Activated CD4-positive, alpha-beta T cell treated with anti-CD3 and anti-CD28 coated beads for 36 hours (primary cell): ENCODE measurements around the gene MAP3K6. TPM values are rescaled to one million over a fixed set of nuclear protein-coding genes. Genes with fewer than 3 reads are reported as not detected.
"Not testable (repeated sequence)": the region's sequence is repeated elsewhere in the genome, so short reads cannot be mapped to it uniquely, and the experiment has no call there.

ENCODE experiments used
- ATAC-seq: fragments of 200-7000 bp; cut with Tn5 transposase; one replicate; pipeline ENCODE4 v1.10.0; 2021; ENCODE audit warnings: mild to moderate bottlenecking, moderate library complexity
- CTCF ChIA-PET: fragments of 350-600 bp; sonication (Branson Sonifier 250); formaldehyde crosslinking; loops from one replicate; lab custom pipeline; 2021; ENCODE audit warnings: antibody characterized with exemption; lab: Charles Lee
- POLR2A ChIA-PET: fragments of 350-600 bp; sonication (Branson Sonifier 250); formaldehyde crosslinking; loops from one replicate; lab custom pipeline; 2021; ENCODE audit warnings: antibody characterized with exemption, inconsistent platforms; lab: Charles Lee
- DNase-seq: peaks from one replicate; pipeline ENCODE4 v3.0.0-alpha.2; 2020
- H3K27ac Mint-ChIP-seq: one replicate; pipeline ENCODE4 v1.8.0; 2021; ENCODE audit warnings: mixed read lengths
- H3K27me3 Mint-ChIP-seq: one replicate; pipeline ENCODE4 v1.8.0; 2021; ENCODE audit warnings: mixed read lengths
- H3K36me3 Mint-ChIP-seq: one replicate; pipeline ENCODE4 v1.8.0; 2021; ENCODE audit warnings: low read depth, mixed read lengths
- H3K4me1 Mint-ChIP-seq: one replicate; pipeline ENCODE4 v1.8.0; 2021; ENCODE audit warnings: mixed read lengths
- H3K4me3 Mint-ChIP-seq: one replicate; pipeline ENCODE4 v1.8.0; 2021; ENCODE audit warnings: mild to moderate bottlenecking, moderate library complexity, mixed read lengths
- H3K9me3 Mint-ChIP-seq: one replicate; pipeline ENCODE4 v1.8.0; 2021; ENCODE audit warnings: low read depth, mixed read lengths
- intact Hi-C, 2 experiments: fragments of 100-400 bp; cut with DNase I in 1 of 2; cut with micrococcal nuclease in 1 of 2; formaldehyde crosslinking; loops; one replicate each; pipeline versions ENCODE4 v1.14.2 to v1.15.1; 2022 to 2024; cut with DNase I, micrococcal nuclease
- total RNA-seq, 2 experiments: library from RNA; stranded (reverse); gene quantifications; one replicate each; pipeline ENCODE4 v1.2.3, GENCODE V29; 2021

Gene MAP3K6
- total RNA-seq, 2 experiments from 2014 or later, result 6.5 to 8.8 TPM

DNA sequence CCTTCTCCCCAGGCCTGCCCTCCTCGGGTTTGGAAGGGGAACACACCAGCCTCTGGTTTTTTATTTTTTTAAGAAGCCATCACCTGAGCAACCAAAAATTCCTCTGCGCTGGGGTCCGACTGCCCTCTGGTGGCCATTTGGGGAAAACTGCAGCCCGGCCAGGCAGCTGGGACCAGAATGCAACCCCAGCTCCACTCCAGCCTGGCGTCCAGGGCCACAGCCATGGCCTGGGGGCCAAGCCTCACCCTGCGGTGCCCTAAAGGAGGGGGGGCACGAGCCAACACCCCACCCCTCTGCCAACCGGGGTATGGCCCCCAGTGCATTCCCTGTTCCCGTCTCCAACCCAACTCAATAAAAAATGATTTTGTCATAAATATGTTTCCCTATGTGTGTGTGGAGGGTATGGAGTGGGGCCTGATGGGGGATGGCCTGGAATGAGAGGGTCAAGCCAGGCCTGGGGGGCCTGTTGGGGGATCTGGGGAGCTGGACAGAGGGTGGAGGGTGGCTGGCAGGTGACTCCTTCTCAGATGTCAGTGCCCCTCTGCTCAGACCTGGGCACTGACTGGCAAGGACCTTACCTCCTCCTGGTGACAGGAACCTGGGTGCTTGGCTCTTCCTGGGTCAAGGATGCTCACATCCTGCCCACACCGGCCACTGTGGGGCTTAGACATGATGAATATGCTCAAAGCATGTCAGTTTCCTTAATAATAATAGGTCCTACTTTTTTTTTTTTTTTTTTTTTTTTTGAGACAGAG is 28.9 kb upstream of the MAP3K6 start:
- H3K27me3 Mint-ChIP-seq, result no peaks in the 10 kb centered on the region
- peak; percentile 42 for ATAC-seq
- H3K4me1 Mint-ChIP-seq, result peaks cover 14% of the 10 kb centered on the region
- ChIA-PET POLR2A (interaction anchor here (1.1 kb wide), 1 partner anchor 185 kb away, joined by 3 read pairs; no protein-coding TSS in a partner anchor), CTCF (interaction anchor here (0.5 to 7.2 kb wide), 45 partner anchors 10 to 350 kb away, joined by 3 to 192 read pairs (median 4); partner anchors contain the start of genes AHDC1, MAP3K6, SYTL1 and WASF2)
- peak; percentile 89 for DNase-seq
- H3K36me3 Mint-ChIP-seq, result no peaks in the 10 kb centered on the region
- H3K9me3 Mint-ChIP-seq, result no peaks in the 10 kb centered on the region
- no peak overlapping the region for H3K27ac Mint-ChIP-seq
- H3K4me3 Mint-ChIP-seq, result no peak overlapping the region
- intact Hi-C loops, result loop anchor here in 1 of 2 experiments (1.0 kb wide), 2 partner anchors 63 to 95 kb away; no protein-coding TSS in a partner anchor

DNA sequence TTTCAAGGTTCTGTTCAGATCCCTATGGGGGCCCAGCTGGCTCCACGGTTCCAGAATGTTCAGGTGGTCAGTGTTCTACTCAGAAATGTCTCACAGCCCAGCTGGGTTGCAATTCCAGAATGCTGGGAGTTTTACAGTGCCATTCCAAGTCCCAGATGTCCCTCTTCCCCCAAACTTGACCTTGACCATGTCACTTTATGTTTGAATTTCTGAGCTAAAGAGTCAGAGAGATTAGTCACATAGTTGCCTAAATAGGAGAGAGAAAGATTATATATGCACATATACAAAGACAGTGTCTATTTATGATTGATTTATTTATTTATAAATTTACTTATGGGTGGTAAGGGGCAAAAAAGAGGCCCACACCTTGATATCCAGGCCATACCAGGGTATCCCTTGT is 28.2 kb upstream of the MAP3K6 start:
- H3K9me3 Mint-ChIP-seq, result no peaks in the 10 kb centered on the region
- no peaks in the 10 kb centered on the region for H3K36me3 Mint-ChIP-seq
- intact Hi-C loops, result loop anchor here in 1 of 2 experiments (1.0 kb wide), 2 partner anchors 63 to 95 kb away; no protein-coding TSS in a partner anchor
- H3K4me3 Mint-ChIP-seq, result no peak overlapping the region
- ChIA-PET POLR2A (interaction anchor here (1.1 kb wide), 1 partner anchor 186 kb away, joined by 3 read pairs; no protein-coding TSS in a partner anchor), CTCF (interaction anchor here (0.6 to 7.2 kb wide), 38 partner anchors 11 to 324 kb away, joined by 3 to 192 read pairs (median 4); partner anchors contain the start of genes MAP3K6, SYTL1 and WASF2)
- DNase-seq (no peak), ATAC-seq (no peak)
- H3K4me1 Mint-ChIP-seq, result peaks cover 14% of the 10 kb centered on the region
- H3K27me3 Mint-ChIP-seq, result no peaks in the 10 kb centered on the region
- H3K27ac Mint-ChIP-seq, result no peak overlapping the region

DNA sequence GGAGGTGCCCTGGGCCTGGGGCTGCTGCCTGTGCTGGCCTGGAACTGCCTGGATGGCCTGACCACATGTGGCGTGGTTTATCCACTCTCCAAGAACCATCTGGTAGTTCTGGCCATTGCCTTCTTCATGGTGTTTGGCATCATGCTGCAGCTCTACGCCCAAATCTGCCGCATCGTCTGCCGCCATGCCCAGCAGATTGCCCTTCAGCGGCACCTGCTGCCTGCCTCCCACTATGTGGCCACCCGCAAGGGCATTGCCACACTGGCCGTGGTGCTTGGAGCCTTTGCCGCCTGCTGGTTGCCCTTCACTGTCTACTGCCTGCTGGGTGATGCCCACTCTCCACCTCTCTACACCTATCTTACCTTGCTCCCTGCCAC is 27.5 kb upstream of the MAP3K6 start:
- peaks cover 14% of the 10 kb centered on the region for H3K4me1 Mint-ChIP-seq
- no peaks in the 10 kb centered on the region for H3K27me3 Mint-ChIP-seq
- CTCF ChIA-PET, result interaction anchor here (0.6 to 7.2 kb wide), 27 partner anchors 11 to 254 kb away, joined by 3 to 192 read pairs (median 4); partner anchors contain the start of genes MAP3K6 and SYTL1
- H3K27ac Mint-ChIP-seq, result no peak overlapping the region
- POLR2A ChIA-PET, result no interaction called here
- H3K4me3 Mint-ChIP-seq, result peak overlapping the region; percentile 70
- DNase-seq, result no peak
- no peaks in the 10 kb centered on the region for H3K36me3 Mint-ChIP-seq
- ATAC-seq, result no peak
- intact Hi-C loops, result no loop called here
- no peaks in the 10 kb centered on the region for H3K9me3 Mint-ChIP-seq

DNA sequence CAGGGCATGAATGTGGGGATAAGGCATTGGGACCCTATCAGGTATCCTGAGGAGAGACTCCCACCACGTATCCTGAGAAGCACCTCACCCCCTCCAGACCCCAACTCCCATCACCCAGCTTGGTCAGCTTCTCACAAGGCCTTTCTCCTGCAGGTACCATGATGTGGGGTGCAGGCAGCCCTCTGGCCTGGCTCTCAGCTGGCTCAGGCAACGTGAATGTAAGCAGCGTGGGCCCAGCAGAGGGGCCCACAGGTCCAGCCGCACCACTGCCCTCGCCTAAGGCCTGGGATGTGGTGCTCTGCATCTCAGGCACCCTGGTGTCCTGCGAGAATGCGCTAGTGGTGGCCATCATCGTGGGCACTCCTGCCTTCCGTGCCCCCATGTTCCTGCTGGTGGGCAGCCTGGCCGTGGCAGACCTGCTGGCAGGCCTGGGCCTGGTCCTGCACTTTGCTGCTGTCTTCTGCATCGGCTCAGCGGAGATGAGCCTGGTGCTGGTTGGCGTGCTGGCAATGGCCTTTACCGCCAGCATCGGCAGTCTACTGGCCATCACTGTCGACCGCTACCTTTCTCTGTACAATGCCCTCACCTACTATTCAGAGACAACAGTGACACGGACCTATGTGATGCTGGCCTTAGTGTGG is 27.0 kb upstream of the MAP3K6 start:
- H3K36me3 Mint-ChIP-seq, result no peaks in the 10 kb centered on the region
- no peak overlapping the region for H3K27ac Mint-ChIP-seq
- H3K4me3 Mint-ChIP-seq, result peak overlapping the region; percentile 70
- no peak for DNase-seq
- H3K4me1 Mint-ChIP-seq, result peaks cover 14% of the 10 kb centered on the region
- CTCF ChIA-PET, result interaction anchor here (0.6 to 7.2 kb wide), 8 partner anchors 26 to 269 kb away, joined by 3 to 192 read pairs (median 4); no protein-coding TSS in a partner anchor
- no peaks in the 10 kb centered on the region for H3K27me3 Mint-ChIP-seq
- POLR2A ChIA-PET, result no interaction called here
- no peaks in the 10 kb centered on the region for H3K9me3 Mint-ChIP-seq
- intact Hi-C loops, result loop anchor here in 1 of 2 experiments (2.0 kb wide), 2 partner anchors 269 to 349 kb away; no protein-coding TSS in a partner anchor
- no peak for ATAC-seq

DNA sequence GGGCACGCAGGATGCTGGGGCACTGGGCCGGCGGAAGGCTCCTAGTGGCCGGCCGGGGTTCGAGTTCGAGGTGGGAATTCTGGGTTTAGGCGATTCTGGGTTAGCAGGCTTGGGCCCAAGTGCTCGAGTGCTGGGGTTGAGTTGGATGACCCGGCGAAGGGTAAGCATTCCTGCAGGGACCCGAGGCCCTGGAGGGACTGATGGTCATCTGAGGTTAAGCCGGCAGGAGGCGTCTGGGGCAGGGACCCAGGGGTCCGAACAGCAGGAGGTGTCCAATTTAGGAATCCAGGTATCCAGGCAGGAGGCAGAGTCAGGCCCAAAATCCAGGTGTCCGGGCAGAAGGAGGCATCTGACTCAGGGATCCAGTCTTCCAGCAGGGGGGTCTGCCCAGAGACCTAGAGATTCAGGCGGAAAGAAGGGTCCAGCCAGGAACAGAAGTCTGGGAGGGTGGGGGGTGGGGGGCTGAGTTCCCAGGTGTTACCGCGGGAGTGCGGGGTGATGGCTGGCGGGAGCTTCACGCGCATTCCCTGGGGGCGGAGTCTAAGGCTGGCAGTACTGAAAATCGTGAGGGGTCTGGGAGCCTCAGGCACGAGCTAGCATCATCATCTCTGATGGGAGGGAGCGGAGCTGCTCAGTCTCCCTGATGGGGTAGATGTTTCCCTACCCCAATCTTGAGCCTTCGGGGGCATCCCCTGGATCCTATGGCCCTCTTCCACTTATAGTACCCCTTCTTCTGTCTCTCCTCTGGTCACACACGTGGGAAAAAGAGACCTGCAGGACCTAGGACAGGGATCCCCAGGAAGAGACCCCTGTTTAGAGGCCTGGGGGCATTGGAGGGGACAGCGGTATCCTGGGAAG is 26.2 kb upstream of the MAP3K6 start:
- intact Hi-C loops, result loop anchor here (1.0 to 2.0 kb wide), 12 partner anchors 28 to 348 kb away; partner anchors contain the start of genes AHDC1 (in 1 of the 2), FAM76A (in 1 of the 2), TMEM222 (in 1 of the 2) and WASF2 (in 1 of the 2)
- peaks cover 14% of the 10 kb centered on the region for H3K4me1 Mint-ChIP-seq
- ChIA-PET CTCF (interaction anchor here (0.7 to 7.2 kb wide), 4 partner anchors 88 to 270 kb away, joined by 3 to 192 read pairs (median 6); no protein-coding TSS in a partner anchor), POLR2A (no interaction called here)
- no peaks in the 10 kb centered on the region for H3K36me3 Mint-ChIP-seq
- H3K9me3 Mint-ChIP-seq, result no peaks in the 10 kb centered on the region
- H3K27ac Mint-ChIP-seq, result peak overlapping the region; percentile 65
- H3K27me3 Mint-ChIP-seq, result no peaks in the 10 kb centered on the region
- H3K4me3 Mint-ChIP-seq, result peak overlapping the region; percentile 70
- DNase-seq (peak; percentile 30), ATAC-seq (no peak)

DNA sequence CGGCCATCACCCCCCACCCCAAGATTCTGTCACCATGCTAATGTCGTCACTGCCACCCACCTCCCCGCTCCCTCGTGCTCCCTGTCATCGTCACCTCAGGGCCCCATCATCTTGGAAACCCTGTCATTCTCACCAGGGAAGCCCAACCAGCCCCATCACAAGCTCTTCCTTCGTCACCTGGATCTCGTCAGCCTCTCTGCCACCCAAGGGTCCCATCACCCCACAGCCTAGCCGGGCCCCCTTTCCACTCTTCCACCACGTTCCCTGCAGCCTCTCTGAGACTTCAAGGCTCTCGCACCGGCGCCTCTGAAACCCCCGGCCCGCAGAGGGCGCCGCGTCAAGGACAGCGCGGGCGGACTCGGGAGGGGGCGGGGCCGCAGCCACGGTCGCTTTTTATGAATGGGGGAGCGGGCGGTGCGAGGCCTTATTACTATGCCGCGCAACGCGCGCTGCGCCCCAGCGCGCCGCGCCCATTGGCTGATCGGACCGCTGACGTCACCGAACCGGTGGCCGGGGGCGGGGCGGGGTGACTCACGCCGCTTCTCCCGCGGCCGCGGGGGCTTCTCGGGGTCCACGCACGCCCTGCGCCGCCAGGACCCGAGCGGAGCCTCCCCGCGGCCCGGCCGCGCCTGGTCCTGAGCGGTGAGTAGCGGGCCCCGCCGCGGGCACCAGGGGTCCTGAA is 25.5 kb upstream of the MAP3K6 start, which contains the start of gene GPR3:
GPR3 (plus strand) TSS at position 527 of the 682 bp plus-strand sequence. CDS start 1,177 bp downstream, outside the sequence.
- no peaks in the 10 kb centered on the region for H3K9me3 Mint-ChIP-seq
- peak within 1 kb of the TSS; percentile 70 for H3K4me3 Mint-ChIP-seq
- peak within 1 kb of the TSS; percentile 92 for H3K27ac Mint-ChIP-seq
- H3K36me3 Mint-ChIP-seq, result no peaks in the 10 kb centered on the region
- peak; percentile 97 for DNase-seq
- intact Hi-C loops, result loop anchor here (1.0 to 2.0 kb wide), 12 partner anchors 27 to 347 kb away; partner anchors contain the start of genes AHDC1 (in 1 of the 2), FAM76A (in 1 of the 2), TMEM222 (in 1 of the 2) and WASF2 (in 1 of the 2)
- CTCF ChIA-PET, result interaction anchor here (0.6 to 12.0 kb wide), 12 partner anchors 26 to 296 kb away, joined by 3 to 178 read pairs (median 3); partner anchors contain the start of gene MAP3K6
- peak; percentile 91 for ATAC-seq
- POLR2A ChIA-PET, result interaction anchor here (0.6 to 1.6 kb wide), 3 partner anchors 36 to 91 kb away, joined by 3 to 4 read pairs (median 3); no protein-coding TSS in a partner anchor
- H3K27me3 Mint-ChIP-seq, result no peaks in the 10 kb centered on the region
- peaks cover 14% of the 10 kb centered on the region for H3K4me1 Mint-ChIP-seq

DNA sequence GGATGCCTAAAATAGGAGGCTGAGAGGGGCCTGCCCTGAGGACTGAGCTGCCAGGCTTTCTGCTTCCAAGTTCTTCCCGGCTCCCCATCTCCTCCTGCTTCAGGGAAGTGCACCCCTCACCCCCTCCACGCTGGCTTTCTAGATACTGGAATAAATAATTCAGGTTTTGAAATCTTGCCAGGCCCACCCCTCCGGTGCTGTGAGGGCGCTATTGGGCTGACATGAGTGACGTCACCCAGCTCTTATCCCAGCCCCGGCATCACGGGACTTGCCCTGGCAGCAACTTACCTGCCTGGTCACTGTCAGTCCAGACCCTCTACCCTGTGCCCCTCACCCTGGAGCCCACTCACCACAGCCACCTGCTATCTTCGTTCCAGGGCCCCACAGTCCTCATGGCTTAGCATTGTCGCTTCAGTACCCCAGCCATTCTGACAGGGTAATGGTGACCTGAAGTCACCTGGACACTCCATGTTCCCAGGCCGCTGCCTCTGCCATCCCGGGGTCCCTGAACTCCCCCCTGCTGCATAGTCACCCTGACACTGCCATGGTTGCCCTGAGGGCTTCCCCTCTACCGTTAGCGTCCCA is 24.8 kb upstream of the MAP3K6 start:
- Mint-ChIP-seq H3K9me3 (no peaks in the 10 kb centered on the region), H3K36me3 (no peaks in the 10 kb centered on the region), H3K4me3 (peak overlapping the region; percentile 70), H3K27me3 (no peaks in the 10 kb centered on the region), H3K4me1 (peaks cover 14% of the 10 kb centered on the region), H3K27ac (peak overlapping the region; percentile 92)
- ATAC-seq (no peak), DNase-seq (peak; percentile 59)
- intact Hi-C loops, result loop anchor here (1.0 to 2.0 kb wide), 12 partner anchors 26 to 347 kb away; partner anchors contain the start of genes AHDC1 (in 1 of the 2), FAM76A (in 1 of the 2), TMEM222 (in 1 of the 2) and WASF2 (in 1 of the 2)
- ChIA-PET CTCF (interaction anchor here (0.6 to 12.0 kb wide), 20 partner anchors 10 to 297 kb away, joined by 3 to 178 read pairs (median 3); partner anchors contain the start of gene MAP3K6), POLR2A (interaction anchor here (0.6 to 1.6 kb wide), 4 partner anchors 26 to 91 kb away, joined by 3 to 4 read pairs (median 3); no protein-coding TSS in a partner anchor)

DNA sequence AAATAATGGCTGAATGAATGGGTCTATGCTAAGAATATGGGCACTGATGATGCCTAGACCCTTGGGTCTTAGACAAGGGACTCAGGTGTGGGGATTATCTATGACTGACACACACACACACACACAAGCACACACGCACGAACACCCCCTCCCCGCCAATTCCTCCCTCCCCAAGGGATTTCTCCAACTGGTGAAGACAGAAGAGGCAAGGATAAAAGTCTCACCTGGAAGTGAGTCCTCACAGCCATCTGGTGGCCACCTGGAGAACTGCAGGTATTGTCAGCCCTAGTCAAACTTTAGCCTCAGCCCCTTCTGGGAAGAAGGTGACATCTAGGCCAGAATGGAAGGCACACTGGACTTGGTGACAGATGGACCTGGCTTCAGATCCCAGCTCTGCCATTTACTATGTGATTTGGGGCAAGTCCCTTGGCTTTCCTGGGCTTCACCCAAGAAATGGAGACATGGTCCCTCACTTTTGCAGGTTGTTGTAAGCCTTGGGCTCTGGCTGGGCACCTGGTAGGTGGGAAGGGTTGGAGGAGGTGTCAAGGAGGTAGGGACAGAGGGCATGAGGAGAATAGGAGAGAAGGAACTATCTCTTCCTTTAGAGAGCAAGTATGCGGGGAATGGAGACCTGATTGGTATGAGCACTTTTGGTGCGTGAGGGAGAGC is 21.7 kb upstream of the MAP3K6 start:
- no peaks in the 10 kb centered on the region for H3K9me3 Mint-ChIP-seq
- peaks cover 12% of the 10 kb centered on the region for H3K4me1 Mint-ChIP-seq
- ChIA-PET CTCF (interaction anchor here (0.7 to 12.0 kb wide), 13 partner anchors 9 to 218 kb away, joined by 3 to 178 read pairs (median 5); partner anchors contain the start of genes MAP3K6 and SYTL1), POLR2A (no interaction called here)
- H3K27ac Mint-ChIP-seq, result peak overlapping the region; percentile 5
- DNase-seq (peak; percentile 87), ATAC-seq (no peak)
- peak overlapping the region; percentile 12 for H3K4me3 Mint-ChIP-seq
- H3K36me3 Mint-ChIP-seq, result no peaks in the 10 kb centered on the region
- intact Hi-C loops, result loop anchor here (1.0 to 2.0 kb wide), 7 partner anchors 31 to 286 kb away; no protein-coding TSS in a partner anchor
- no peaks in the 10 kb centered on the region for H3K27me3 Mint-ChIP-seq

DNA sequence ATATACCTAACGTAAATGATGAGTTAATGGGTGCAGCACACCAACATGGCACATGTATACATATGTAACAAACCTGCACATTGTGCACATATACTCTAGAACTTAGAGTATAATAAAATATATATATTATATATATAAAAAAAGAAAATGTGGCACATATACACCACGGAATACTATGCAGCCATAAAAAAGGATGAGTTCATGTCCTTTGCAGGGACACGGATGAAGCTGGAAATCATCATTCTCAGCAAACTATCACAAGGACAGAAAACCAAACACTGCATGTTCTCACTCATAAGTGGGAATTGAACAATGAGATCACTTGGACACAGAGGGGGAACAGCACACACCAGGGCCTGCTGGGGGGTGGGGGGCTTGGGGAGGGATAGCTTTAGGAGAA is 18.0 kb upstream of the MAP3K6 start:
- H3K9me3 Mint-ChIP-seq, intact Hi-C loops, ATAC-seq, H3K4me1 Mint-ChIP-seq, H3K4me3 Mint-ChIP-seq, H3K27me3 Mint-ChIP-seq, POLR2A ChIA-PET, H3K36me3 Mint-ChIP-seq, DNase-seq, H3K27ac Mint-ChIP-seq: not testable (repeated sequence)
- CTCF ChIA-PET, result interaction anchor here (0.8 to 12.0 kb wide), 5 partner anchors 13 to 285 kb away, joined by 3 to 178 read pairs (median 4); no protein-coding TSS in a partner anchor
